Endothelial cell of umbilical vein (primary cell): ENCODE data around the gene TCERG1L. TPM values are rescaled to one million over a fixed set of nuclear protein-coding genes. Genes with fewer than 3 reads are reported as not detected.

Experiments used
- BruUV-seq: library from RNA; stranded (reverse); fragments of 400-500 nt; replicated peaks from 2 replicates; lab custom pipeline; 2021; lab: Mats Ljungman, UMichigan
- CTCF ChIA-PET: fragments of 300-600, 350-600 bp; sonication (Branson Sonifier 250); formaldehyde crosslinking; loops from one replicate; lab custom pipeline; 2021; ENCODE audit warnings: antibody characterized with exemption, inconsistent platforms; lab: Charles Lee
- POLR2A ChIA-PET: fragments of 300-600, 350-600 bp; sonication (Branson Sonifier 250); formaldehyde crosslinking; loops from one replicate; lab custom pipeline; 2021; ENCODE audit warnings: antibody characterized with exemption, inconsistent platforms; lab: Charles Lee
- DNase-seq: peaks from one replicate; pipeline ENCODE4 v3.0.0-alpha.2; 2011; ENCODE audit warnings: low read depth, low spot score
- FAIRE-seq: peaks from 2 replicates; lab custom pipeline; 2011; peaks lifted over from hg19 to GRCh38; lab: Jason Lieb, UNC
- H2AFZ ChIP-seq: 2 replicates; pipeline ENCODE4 v1.6.0; 2012; ENCODE audit warnings: low read depth, low read length, control low read depth, inconsistent platforms
- H3K27ac ChIP-seq: 2 replicates; pipeline ENCODE4 v1.5.1; 2011; ENCODE audit warnings: low read depth, mild to moderate bottlenecking, control low read depth, low read length, moderate library complexity; ENCODE audit not compliant: insufficient read depth
- H3K27me3 ChIP-seq, 2 experiments: 2 replicates each; pipeline versions ENCODE4 v1.6.0 to v1.6.1; 2011; ENCODE audit warnings: low read length in 2 of 2, mixed read lengths in 1 of 2; ENCODE audit not compliant: control insufficient read depth in 2 of 2, insufficient read depth in 2 of 2
- H3K36me3 ChIP-seq, 2 experiments: 2 replicates in 1 of 2; 3 replicates in 1 of 2; pipeline ENCODE4 v1.5.1; 2011; ENCODE audit warnings: low read length in 2 of 2, mild to moderate bottlenecking in 1 of 2, moderate library complexity in 1 of 2; ENCODE audit not compliant: control insufficient read depth in 2 of 2, insufficient read depth in 2 of 2; ENCODE audit errors: extremely low read depth in 1 of 2
- H3K4me1 ChIP-seq: 3 replicates; pipeline ENCODE4 v1.5.1; 2011; ENCODE audit warnings: mild to moderate bottlenecking, low read length; ENCODE audit not compliant: control insufficient read depth, insufficient read depth; ENCODE audit errors: extremely low read depth
- H3K4me2 ChIP-seq: 2 replicates; pipeline ENCODE4 v1.6.1; 2011; ENCODE audit warnings: low read length, control low read depth, mixed read lengths; ENCODE audit not compliant: insufficient read depth
- H3K4me3 ChIP-seq, 3 experiments: fragments of 200-600 bp in 1 of 3; sonication (generic), shearing (Covaris generic) in 1 of 3; replicated peaks in 1 of 3; 2 replicates each; pipeline ENCODE4 v1.5.1; 2011 to 2016; ENCODE audit warnings: control low read depth in 3 of 3, low read length in 3 of 3, mild to moderate bottlenecking in 2 of 3, inconsistent platforms in 1 of 3, low read depth in 1 of 3, moderate library complexity in 1 of 3; ENCODE audit not compliant: insufficient read depth in 1 of 3
- H3K79me2 ChIP-seq: 2 replicates; pipeline ENCODE4 v1.6.0; 2012; ENCODE audit warnings: low read length, inconsistent platforms; ENCODE audit not compliant: control insufficient read depth, insufficient read depth
- H3K9ac ChIP-seq: replicated peaks from 2 replicates; pipeline ENCODE3; 2011; ENCODE audit warnings: low read length, control low read depth; ENCODE audit not compliant: insufficient read depth; ENCODE audit errors: extremely low read depth
- H3K9me1 ChIP-seq: replicated peaks from 3 replicates; pipeline ENCODE4 v1.6.0; 2011; ENCODE audit warnings: mild to moderate bottlenecking, low read length; ENCODE audit not compliant: control insufficient read depth, insufficient read depth; ENCODE audit errors: extremely low read depth
- H3K9me3 ChIP-seq: replicated peaks from 2 replicates; pipeline ENCODE4 v1.5.1; 2012; ENCODE audit warnings: low read length, inconsistent platforms; ENCODE audit not compliant: control insufficient read depth, insufficient read depth
- H4K20me1 ChIP-seq: replicated peaks from 2 replicates; pipeline ENCODE3; 2011; ENCODE audit warnings: mild to moderate bottlenecking, low read length; ENCODE audit not compliant: control insufficient read depth, insufficient read depth; ENCODE audit errors: extremely low read depth
- CTCF ChIP-seq, 2 donors: IDR thresholded peaks; 1 replicate in 1 of 2; 2 replicates in 1 of 2; pipeline ENCODE4 v1.5.1; 2011; ENCODE audit warnings: low read length in 2 of 2, mild to moderate bottlenecking in 2 of 2, moderate library complexity in 2 of 2, control low read depth in 1 of 2, inconsistent platforms in 1 of 2, low read depth in 1 of 2; ENCODE audit not compliant: insufficient read depth in 1 of 2; ENCODE audit errors: extremely low read depth in 1 of 2
- EZH2 ChIP-seq: IDR thresholded peaks from 2 replicates; pipeline ENCODE4 v1.6.1; 2012; ENCODE audit warnings: borderline replicate concordance, low read depth, mild to moderate bottlenecking, moderate library complexity, low read length, inconsistent platforms; ENCODE audit not compliant: severe bottlenecking
- FOS ChIP-seq: IDR thresholded peaks from 2 replicates; pipeline ENCODE4 v1.6.1; 2011; ENCODE audit warnings: mild to moderate bottlenecking, low read length, moderate library complexity, borderline replicate concordance; ENCODE audit not compliant: insufficient read depth
- GATA2 ChIP-seq: IDR thresholded peaks from 2 replicates; pipeline ENCODE4 v1.7.0; 2011; ENCODE audit warnings: low read depth, mild to moderate bottlenecking, moderate library complexity, mixed read lengths, low read length; ENCODE audit not compliant: insufficient read length, insufficient read depth
- JUN ChIP-seq: IDR thresholded peaks from 2 replicates; pipeline ENCODE4 v1.6.1; 2011; ENCODE audit warnings: borderline replicate concordance, low read depth; ENCODE audit not compliant: insufficient read length, insufficient read depth
- MAX ChIP-seq: IDR thresholded peaks from 2 replicates; pipeline ENCODE4 v1.6.1; 2011; ENCODE audit not compliant: insufficient read depth, insufficient read length
- MYC ChIP-seq: IDR thresholded peaks from one replicate; pipeline ENCODE4 v1.6.1; 2011; ENCODE audit warnings: mild to moderate bottlenecking, low read depth, low read length
- POLR2A ChIP-seq: IDR thresholded peaks from 2 replicates; pipeline ENCODE4 v1.6.1; 2012; ENCODE audit warnings: low read depth, mild to moderate bottlenecking, control low read depth, low read length
- POLR2AphosphoS5 ChIP-seq: IDR thresholded peaks from 2 replicates; pipeline ENCODE4 v1.6.1; 2012; ENCODE audit warnings: low read depth, mild to moderate bottlenecking, control low read depth, low read length, moderate library complexity; ENCODE audit not compliant: insufficient read depth
- dilution Hi-C: fragments of 300-500 bp; cut with MboI; formaldehyde crosslinking; loops from one replicate; pipeline ENCODE4 v1.15.0; 2019; ENCODE audit warnings: low sequenced_read_pairs; ENCODE audit not compliant: extremely low pct_ligation_motif_present
- intact Hi-C: fragments of 100-400 bp; cut with micrococcal nuclease; formaldehyde crosslinking; loops from one replicate; pipeline ENCODE4 v1.10.0; 2022
- polyA plus RNA-seq, 4 experiments: library from polyadenylated mRNA; depleted of rRNA in 3 of 4; stranded (reverse) in 3 of 4; unstranded in 1 of 4; fragments of >200 nt; gene quantifications; 2 replicates each; pipeline versions ENCODE4 v1.2.1 to v1.2.3, GENCODE V29; 2011 to 2012; ENCODE audit warnings: missing spikeins in 1 of 4
- total RNA-seq: library from RNA; stranded (reverse); gene quantifications from 2 replicates; pipeline ENCODE4 v1.2.3, GENCODE V29; 2021

Gene TCERG1L
- total and polyA plus RNA-seq, 2 donors (not counting 3 experiments of a cell fraction or from before 2014, with no cell fraction given) = not detected

DNA sequence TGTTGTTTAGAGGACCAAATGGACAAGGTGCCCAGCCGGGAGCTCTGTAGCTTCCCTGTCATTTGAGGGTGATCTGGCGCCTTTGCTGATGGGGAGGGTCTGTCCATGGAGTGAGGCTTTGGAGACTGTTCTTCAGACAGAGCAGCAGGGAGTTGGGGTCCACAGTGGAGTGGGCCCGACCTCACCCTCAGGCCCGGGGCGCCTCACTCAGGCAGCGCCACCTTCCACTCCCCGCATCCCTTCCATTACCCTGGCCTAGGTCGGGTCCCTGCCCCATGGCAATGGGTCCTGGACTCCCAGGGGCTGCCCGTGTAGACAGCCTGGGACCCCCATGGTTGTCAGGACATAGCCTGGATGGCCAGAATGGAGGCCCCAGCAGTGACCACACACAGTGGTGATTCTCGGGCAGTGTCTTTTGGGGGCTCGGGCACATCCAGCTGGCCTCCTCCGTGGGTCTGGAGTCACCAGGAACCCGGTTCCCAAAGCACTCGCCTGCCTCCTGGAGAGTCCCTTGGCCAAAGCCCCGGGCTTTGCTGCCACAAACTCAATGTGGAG is 38.5 kb downstream of the TCERG1L start:
- Histone ChIP-seq H3K9ac (no peak overlapping the region), H3K79me2 (no peaks in the 10 kb centered on the region)
- no peak for FAIRE-seq

More for the DNA sequence above, 38.5 kb downstream of the TCERG1L start:
- Histone ChIP-seq H3K4me3 (no peak overlapping the region), H3K9me1 (no peaks in the 10 kb centered on the region), H3K9me3 (peaks cover 9% of the 10 kb centered on the region), H3K4me1 (no peaks in the 10 kb centered on the region), H3K36me3 (no peaks in the 10 kb centered on the region), H3K27ac (no peak overlapping the region), H3K27me3 (no peaks in the 10 kb centered on the region), H2AFZ (no peak overlapping the region), H3K4me2 (no peak overlapping the region), H4K20me1 (no peaks in the 10 kb centered on the region)
- intact Hi-C loops = no loop called here
- BruUV-seq = no TSS peak
- DNase-seq = no peak
- dilution Hi-C loops = no loop called here
- TF ChIP-seq FOS (no peak), JUN (no peak), GATA2 (no peak), MYC (no peak), POLR2A (no peak), EZH2 (no peak), POLR2AphosphoS5 (no peak), MAX (no peak), CTCF (IDR thresholded peaks at IDR 0.05; ENCODE audit: extremely low read depth in 1 of 2, insufficient read depth in 1 of 2, low read depth in 1 of 2, low read length in 2 of 2) (no peak)
- ChIA-PET CTCF (no interaction called here), POLR2A (no interaction called here)
